Prostate gland (tissue), 2 donors: ENCODE measurements around the gene PRDM16. TPM values are rescaled to one million over a fixed set of nuclear protein-coding genes. Genes with fewer than 3 reads are reported as not detected.

Experiments
- DNase-seq: peaks from one replicate; pipeline ENCODE4 v3.0.0-alpha.2; 2019; ENCODE audit warnings: low spot score
- H3K27ac ChIP-seq, 2 donors: fragments of 200-600 bp; sonication (generic); 2 replicates each; pipeline ENCODE4 v1.5.1; 2017 to 2019
- H3K27me3 ChIP-seq: fragments of 200-600 bp; sonication (generic); replicated peaks from 2 replicates; pipeline ENCODE4 v1.5.1; 2019; ENCODE audit not compliant: insufficient read depth
- H3K36me3 ChIP-seq, 2 donors: fragments of 200-600 bp; sonication (generic); 1 replicate in 1 of 2; 2 replicates in 1 of 2; pipeline versions ENCODE4 v1.5.1 to v1.8.1; 2017 to 2019
- H3K4me1 ChIP-seq: fragments of 200-600 bp; sonication (generic); replicated peaks from 2 replicates; pipeline ENCODE4 v1.5.1; 2019
- H3K4me3 ChIP-seq, 2 donors: fragments of 200-600 bp; sonication (generic); 2 replicates each; pipeline ENCODE4 v1.5.1; 2017 to 2019
- H3K9me3 ChIP-seq: fragments of 200-600 bp; sonication (generic); 2 replicates; pipeline ENCODE4 v1.5.1; 2017
- POLR2A ChIP-seq: fragments of 450-650 bp; IDR thresholded peaks from one replicate; pipeline ENCODE4 v1.6.1; 2016; ENCODE audit warnings: antibody characterized with exemption, mild to moderate bottlenecking
- POLR2AphosphoS5 ChIP-seq: sonication (generic); formaldehyde crosslinking; IDR thresholded peaks from one replicate; pipeline ENCODE4 v1.6.1; 2017; ENCODE audit warnings: antibody characterized with exemption
- WGBS: methylation state at CpG from one replicate; pipeline ENCODE4 v1.1.5; 2018; 5-methylcytosine and 5-hydroxymethylcytosine counted together
- intact Hi-C: fragments of 100-400 bp; cut with DNase I; formaldehyde crosslinking; loops from one replicate; pipeline ENCODE4 v1.14.2; 2022
- total RNA-seq, 2 donors: library from RNA; depleted of rRNA; stranded (reverse); fragments of >200 nt; gene quantifications; one replicate each; pipeline ENCODE4 v1.1.0, GENCODE V29; 2016
- TF ChIP-seq, protein P1 (sequence below), 4 experiments: fragments of 200-600 bp in 2 of 4; fragments of 450-650 bp in 2 of 4; sonication (generic) in 2 of 4; IDR thresholded peaks; 1 replicate in 3 of 4; 2 replicates in 1 of 4; pipeline ENCODE4 v1.5.1; 2016 to 2019; ENCODE audit warnings: antibody characterized with exemption in 4 of 4, mild to moderate bottlenecking in 2 of 4, moderate library complexity in 2 of 4

The PRDM16 gene
- total RNA-seq, 2 donors from 2014 or later: 0.23 to 6.5 TPM

- H3K4me1 ChIP-seq: no peaks in the 10 kb centered on the region
- H3K4me3 ChIP-seq: no peak overlapping the region
- H3K27ac ChIP-seq: no peak overlapping the region
- no peak for DNase-seq
- no peaks in the 10 kb centered on the region for H3K9me3 ChIP-seq
- TF ChIP-seq POLR2A: no peak
- TF ChIP-seq, protein P1, sequence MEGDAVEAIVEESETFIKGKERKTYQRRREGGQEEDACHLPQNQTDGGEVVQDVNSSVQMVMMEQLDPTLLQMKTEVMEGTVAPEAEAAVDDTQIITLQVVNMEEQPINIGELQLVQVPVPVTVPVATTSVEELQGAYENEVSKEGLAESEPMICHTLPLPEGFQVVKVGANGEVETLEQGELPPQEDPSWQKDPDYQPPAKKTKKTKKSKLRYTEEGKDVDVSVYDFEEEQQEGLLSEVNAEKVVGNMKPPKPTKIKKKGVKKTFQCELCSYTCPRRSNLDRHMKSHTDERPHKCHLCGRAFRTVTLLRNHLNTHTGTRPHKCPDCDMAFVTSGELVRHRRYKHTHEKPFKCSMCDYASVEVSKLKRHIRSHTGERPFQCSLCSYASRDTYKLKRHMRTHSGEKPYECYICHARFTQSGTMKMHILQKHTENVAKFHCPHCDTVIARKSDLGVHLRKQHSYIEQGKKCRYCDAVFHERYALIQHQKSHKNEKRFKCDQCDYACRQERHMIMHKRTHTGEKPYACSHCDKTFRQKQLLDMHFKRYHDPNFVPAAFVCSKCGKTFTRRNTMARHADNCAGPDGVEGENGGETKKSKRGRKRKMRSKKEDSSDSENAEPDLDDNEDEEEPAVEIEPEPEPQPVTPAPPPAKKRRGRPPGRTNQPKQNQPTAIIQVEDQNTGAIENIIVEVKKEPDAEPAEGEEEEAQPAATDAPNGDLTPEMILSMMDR (IDR thresholded peaks at IDR 0.05): no peak
- TF ChIP-seq POLR2AphosphoS5: no peak
- WGBS: 19% methylated on average over 34 of the region's 34 CpGs
- intact Hi-C loops: no loop called here
- H3K27me3 ChIP-seq: peaks cover 51% of the 10 kb centered on the region
- H3K36me3 ChIP-seq: no peaks in the 10 kb centered on the region
Observed at GRCh38 chr1:3248155-3249141, 179.4 kb downstream of the PRDM16 start.

DNA sequence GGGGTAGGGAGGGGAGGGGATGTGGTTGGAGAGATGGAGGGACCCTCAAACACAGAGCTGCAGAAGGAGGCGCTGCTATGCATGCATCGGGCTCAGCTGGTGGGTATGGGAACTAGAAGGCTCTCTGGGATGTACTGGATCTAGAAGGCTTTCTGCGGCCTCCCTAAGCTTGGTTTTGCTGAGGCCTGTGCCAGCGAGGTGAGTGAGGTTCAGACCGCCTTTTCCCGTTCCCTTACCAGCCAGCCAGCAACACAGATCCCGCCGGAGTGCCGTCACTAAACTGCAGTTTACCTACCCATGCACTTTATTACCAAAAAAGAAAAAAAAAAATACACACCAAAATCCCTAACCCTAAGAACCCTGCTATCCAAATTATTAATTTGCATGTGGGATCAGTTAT is 180.2 kb downstream of the PRDM16 start:
- H3K27me3 ChIP-seq: peaks cover 46% of the 10 kb centered on the region
- WGBS: 73% methylated on average over 9 of the region's 9 CpGs
- H3K4me1 ChIP-seq: no peaks in the 10 kb centered on the region
- H3K9me3 ChIP-seq: no peaks in the 10 kb centered on the region
- no peak for TF ChIP-seq POLR2A
- TF ChIP-seq, protein P1 (IDR thresholded peaks at IDR 0.05): no peak
- TF ChIP-seq POLR2AphosphoS5: no peak
- no peak overlapping the region for H3K4me3 ChIP-seq
- intact Hi-C loops: no loop called here
- no peak overlapping the region for H3K27ac ChIP-seq
- DNase-seq: no peak
- no peaks in the 10 kb centered on the region for H3K36me3 ChIP-seq

- Histone ChIP-seq H3K4me3 (no peak overlapping the region), H3K4me1 (no peaks in the 10 kb centered on the region), H3K9me3 (no peaks in the 10 kb centered on the region), H3K27me3 (peaks cover 42% of the 10 kb centered on the region), H3K36me3 (no peaks in the 10 kb centered on the region), H3K27ac (no peak overlapping the region)
- WGBS: 48% methylated on average over 31 of the region's 31 CpGs
- DNase-seq: no peak
- TF ChIP-seq POLR2AphosphoS5 (no peak), POLR2A (no peak)
- TF ChIP-seq, protein P1 (IDR thresholded peaks at IDR 0.05): no peak
- intact Hi-C loops: no loop called here
Observed at GRCh38 chr1:3249631-3250501, 180.9 kb downstream of the PRDM16 start.

- Histone ChIP-seq H3K4me3 (no peak overlapping the region), H3K9me3 (no peaks in the 10 kb centered on the region), H3K27ac (no peak overlapping the region), H3K27me3 (peaks cover 39% of the 10 kb centered on the region), H3K36me3 (no peaks in the 10 kb centered on the region), H3K4me1 (no peaks in the 10 kb centered on the region)
- 72% methylated on average over 4 of the region's 5 CpGs for WGBS
- TF ChIP-seq POLR2A (no peak), POLR2AphosphoS5 (no peak)
- TF ChIP-seq, protein P1 (IDR thresholded peaks at IDR 0.05): no peak
- no peak for DNase-seq
- intact Hi-C loops: no loop called here
Observed at GRCh38 chr1:3250624-3251023, 181.6 kb downstream of the PRDM16 start.
